ENCODE data around the gene KLF15. TPM values are rescaled to one million over a fixed set of nuclear protein-coding genes. Genes with fewer than 3 reads are reported as not detected.

KLF15 gene
- total and polyA plus RNA-seq, 2 experiments from 2014 or later, result 3.5 to 19.8 TPM

DNA sequence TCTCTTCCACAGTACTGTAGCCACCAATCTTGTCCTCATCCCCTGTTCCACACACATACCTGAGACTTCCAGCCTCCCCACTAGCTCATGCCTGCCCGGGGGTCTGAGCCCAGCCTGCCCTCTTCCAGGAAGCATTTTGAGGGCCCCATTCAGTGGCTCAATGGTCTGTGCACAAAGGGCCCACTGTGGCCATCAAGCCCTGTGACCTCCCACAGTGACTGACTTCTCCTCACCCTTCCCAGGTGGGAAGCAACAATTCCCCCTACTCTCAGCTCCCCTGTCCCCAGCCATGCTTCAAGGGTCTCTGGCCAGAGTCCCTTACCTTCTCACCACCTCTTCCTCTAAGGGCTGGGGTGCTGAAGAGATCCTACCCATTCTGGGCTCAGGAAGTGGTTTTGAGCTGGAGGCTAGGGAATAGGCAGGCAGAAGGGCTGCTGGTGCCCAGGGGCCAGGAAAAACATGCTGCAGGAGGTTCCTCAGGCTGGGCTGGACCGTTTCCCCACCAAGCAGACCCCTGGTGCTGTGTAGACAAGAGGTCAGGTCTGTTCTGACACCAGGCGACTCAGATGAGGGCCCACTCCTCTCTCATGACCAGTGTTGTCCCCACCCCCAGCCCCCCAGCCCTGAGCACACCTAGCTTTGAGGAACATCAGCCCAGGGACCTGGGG lies 3.0 kb upstream of the KLF15 start:
- ATAC-seq (no peak), DNase-seq (ENCODE audit: low spot score) (no peak)
- H3K4me1 ChIP-seq (ENCODE audit: insufficient read depth), result peaks cover 26% of the 10 kb centered on the region
- H3K27ac ChIP-seq (ENCODE audit: low read depth), result no peak overlapping the region
- peaks cover 5% of the 10 kb centered on the region; the same call in 1 of the 2 replicates for H3F3A ChIP-seq (replicated peaks; ENCODE audit: low read depth)
- no peaks in the 10 kb centered on the region for H3K9me2 ChIP-seq (ENCODE audit: insufficient read depth)
- H2AFZ ChIP-seq, result no peak overlapping the region
- no peak overlapping the region for H3K4me2 ChIP-seq
- peaks cover 42% of the 10 kb centered on the region for H3K4me1 Mint-ChIP-seq
- H3K79me2 ChIP-seq (replicated peaks; ENCODE audit: insufficient read depth), result no peaks in the 10 kb centered on the region
- TF ChIP-seq ZNF462 (CRISPR knock-in tag; IDR thresholded peaks at IDR 0.05) (no peak), CREB1 (CRISPR knock-in tag; IDR thresholded peaks at IDR 0.05; ENCODE audit: low read depth) (no peak), STAT1 (IDR thresholded peaks at IDR 0.05; ENCODE audit: unreplicated experiment) (no peak), EZH2phosphoT487 (IDR thresholded peaks at IDR 0.05; ENCODE audit: unreplicated experiment) (no peak)
- TF ChIP-seq, protein P1, sequence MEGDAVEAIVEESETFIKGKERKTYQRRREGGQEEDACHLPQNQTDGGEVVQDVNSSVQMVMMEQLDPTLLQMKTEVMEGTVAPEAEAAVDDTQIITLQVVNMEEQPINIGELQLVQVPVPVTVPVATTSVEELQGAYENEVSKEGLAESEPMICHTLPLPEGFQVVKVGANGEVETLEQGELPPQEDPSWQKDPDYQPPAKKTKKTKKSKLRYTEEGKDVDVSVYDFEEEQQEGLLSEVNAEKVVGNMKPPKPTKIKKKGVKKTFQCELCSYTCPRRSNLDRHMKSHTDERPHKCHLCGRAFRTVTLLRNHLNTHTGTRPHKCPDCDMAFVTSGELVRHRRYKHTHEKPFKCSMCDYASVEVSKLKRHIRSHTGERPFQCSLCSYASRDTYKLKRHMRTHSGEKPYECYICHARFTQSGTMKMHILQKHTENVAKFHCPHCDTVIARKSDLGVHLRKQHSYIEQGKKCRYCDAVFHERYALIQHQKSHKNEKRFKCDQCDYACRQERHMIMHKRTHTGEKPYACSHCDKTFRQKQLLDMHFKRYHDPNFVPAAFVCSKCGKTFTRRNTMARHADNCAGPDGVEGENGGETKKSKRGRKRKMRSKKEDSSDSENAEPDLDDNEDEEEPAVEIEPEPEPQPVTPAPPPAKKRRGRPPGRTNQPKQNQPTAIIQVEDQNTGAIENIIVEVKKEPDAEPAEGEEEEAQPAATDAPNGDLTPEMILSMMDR (conservative IDR thresholded peaks at IDR 0.05; ENCODE audit: low read depth in 2 of 2), result no peak
- H4K20me1 ChIP-seq (replicated peaks; ENCODE audit: insufficient read depth), result no peaks in the 10 kb centered on the region
- peaks cover 21% of the 10 kb centered on the region for H3K27me3 ChIP-seq (ENCODE audit: insufficient read depth)
- no peaks in the 10 kb centered on the region for H3K9me3 Mint-ChIP-seq
- H3K27me3 Mint-ChIP-seq (ENCODE audit: insufficient read depth, low read depth, poor library complexity), result peaks cover 32% of the 10 kb centered on the region
- peaks cover 3% of the 10 kb centered on the region; the same call in 1 of the 3 replicates for H3K36me3 Mint-ChIP-seq (ENCODE audit: low read depth)
- H3K4me3 ChIP-seq, result no peak overlapping the region
- no peak overlapping the region for H3K27ac Mint-ChIP-seq
- no peak overlapping the region for H3K4me3 Mint-ChIP-seq
- H3K36me3 ChIP-seq (ENCODE audit: insufficient read depth), result no peaks in the 10 kb centered on the region; the same call in 1 of the 2 replicates
